HepG2 (cell line): ENCODE measurements around the gene RUVBL2. TPM values are rescaled to one million over a fixed set of nuclear protein-coding genes. Genes with fewer than 3 reads are reported as not detected.

Experiments
- ADNP ChIP-seq: sonication (generic); formaldehyde crosslinking; IDR thresholded peaks from 2 replicates; pipeline ENCODE4 v1.4.0; 2020; ENCODE audit warnings: missing genetic modification reagents
- FOXO4 ChIP-seq: sonication (generic); formaldehyde crosslinking; conservative IDR thresholded peaks from 2 replicates; pipeline ENCODE4 v1.8.1; 2023; ENCODE audit warnings: missing genetic modification reagents
- GFI1 ChIP-seq: sonication (generic); formaldehyde crosslinking; IDR thresholded peaks from 2 replicates; pipeline ENCODE4 v1.5.0; 2020; ENCODE audit warnings: missing genetic modification reagents, mild to moderate bottlenecking, borderline replicate concordance
- HDAC2 ChIP-seq: sonication (generic); formaldehyde crosslinking; IDR thresholded peaks from 2 replicates; pipeline ENCODE4 v1.4.0; 2020; ENCODE audit warnings: missing genetic modification reagents
- HES4 ChIP-seq: sonication (generic); formaldehyde crosslinking; IDR thresholded peaks from 2 replicates; pipeline ENCODE4 v1.9.0; 2021; ENCODE audit warnings: mild to moderate bottlenecking, missing genetic modification reagents, borderline replicate concordance
- HNF4A ChIP-seq: sonication (generic); formaldehyde crosslinking; IDR thresholded peaks from 2 replicates; pipeline ENCODE4 v1.4.0; 2020; ENCODE audit warnings: missing genetic modification reagents
- KLF6 ChIP-seq: IDR thresholded peaks from 2 replicates; pipeline ENCODE4 v1.8.0; 2016; ENCODE audit warnings: missing biosample characterization, missing genetic modification reagents
- LCORL ChIP-seq, 2 experiments: fragments of 450-650 bp in 1 of 2; sonication (generic) in 1 of 2; formaldehyde crosslinking in 1 of 2; IDR thresholded peaks; 2 replicates each; pipeline versions ENCODE4 v1.5.0 to v1.6.1; 2017 to 2020; ENCODE audit warnings: antibody characterized with exemption in 1 of 2, missing genetic modification reagents in 1 of 2
- MNT ChIP-seq: fragments of 450-650 bp; IDR thresholded peaks from 2 replicates; pipeline ENCODE4 v1.6.1; 2016
- PHF8 ChIP-seq: sonication (generic); formaldehyde crosslinking; IDR thresholded peaks from 2 replicates; pipeline ENCODE4 v1.5.0; 2020; ENCODE audit warnings: missing genetic modification reagents
- SCMH1 ChIP-seq: sonication (generic); formaldehyde crosslinking; IDR thresholded peaks from 2 replicates; pipeline ENCODE4 v1.9.0; 2021; ENCODE audit warnings: missing genetic modification reagents, mild to moderate bottlenecking, borderline replicate concordance
- TGIF2 ChIP-seq: IDR thresholded peaks from 2 replicates; pipeline ENCODE4 v1.6.1; 2016; ENCODE audit warnings: control low read depth, missing compliant biosample characterization
- YY1 ChIP-seq: IDR thresholded peaks from 2 replicates; pipeline ENCODE4 v1.6.1; 2011; ENCODE audit warnings: low read length, low read depth, moderate library complexity, mild to moderate bottlenecking; ENCODE audit not compliant: insufficient read depth, insufficient replicate concordance
- ZMYM2 ChIP-seq: sonication (generic); formaldehyde crosslinking; IDR thresholded peaks from 2 replicates; pipeline ENCODE4 v1.8.0; 2022; ENCODE audit warnings: mild to moderate bottlenecking, missing genetic modification reagents
- ZMYM3 ChIP-seq: sonication (generic); formaldehyde crosslinking; IDR thresholded peaks from 2 replicates; pipeline ENCODE4 v1.5.1; 2020; ENCODE audit warnings: mild to moderate bottlenecking, missing genetic modification reagents
- ZNF121 ChIP-seq: sonication (generic); formaldehyde crosslinking; IDR thresholded peaks from 2 replicates; pipeline ENCODE4 v1.5.0; 2020; ENCODE audit warnings: mild to moderate bottlenecking, missing genetic modification reagents
- ZNF354B ChIP-seq: sonication (generic); formaldehyde crosslinking; IDR thresholded peaks from 2 replicates; pipeline ENCODE4 v1.8.0; 2022; ENCODE audit warnings: mild to moderate bottlenecking, missing genetic modification reagents
- ZNF383 ChIP-seq: sonication (generic); formaldehyde crosslinking; IDR thresholded peaks from 2 replicates; pipeline ENCODE4 v1.4.0; 2020; ENCODE audit warnings: missing genetic modification reagents, mild to moderate bottlenecking, borderline replicate concordance
- polyA plus RNA-seq, 8 experiments: library from polyadenylated mRNA; depleted of rRNA in 3 of 8; stranded (reverse) in 7 of 8; unstranded in 1 of 8; fragments of >200 nt; fragmentation: Illumina TruSeq in 4 of 8; extraction: Trizol in 4 of 8; gene quantifications; 2 replicates each; pipeline versions ENCODE4 v1.2.1 to v1.2.3, GENCODE V29; 2011 to 2016; ENCODE audit warnings: low read depth in 4 of 8, missing spikeins in 1 of 8, mixed read lengths in 1 of 8; ENCODE audit not compliant: insufficient read depth in 1 of 8
- total RNA-seq, 5 experiments: library from RNA; depleted of rRNA; stranded (reverse); fragments of >200 nt; fragmentation: Illumina TruSeq; extraction: Trizol; gene quantifications; 2 replicates each; pipeline ENCODE4 v1.2.3, GENCODE V29; 2016; ENCODE audit warnings: low read depth in 1 of 5
- TF ChIP-seq, protein P1 (sequence below): sonication (generic); formaldehyde crosslinking; IDR thresholded peaks from 2 replicates; pipeline ENCODE4 v1.5.0; 2020; ENCODE audit warnings: mild to moderate bottlenecking, missing genetic modification reagents
- TF ChIP-seq, protein P2 (sequence below): sonication (generic); formaldehyde crosslinking; IDR thresholded peaks from 2 replicates; pipeline ENCODE4 v1.5.1; 2020; ENCODE audit warnings: missing genetic modification reagents, mild to moderate bottlenecking, borderline replicate concordance
- TF ChIP-seq, protein P3 (sequence below): sonication (generic); formaldehyde crosslinking; IDR thresholded peaks from 2 replicates; pipeline ENCODE4 v1.5.0; 2020; ENCODE audit warnings: mild to moderate bottlenecking, missing genetic modification reagents

The RUVBL2 gene
- total and polyA plus RNA-seq, 2 of the 13 experiments (the other 11 are each of a cell fraction or from before 2014, with no cell fraction given) = 120 to 122 TPM

DNA sequence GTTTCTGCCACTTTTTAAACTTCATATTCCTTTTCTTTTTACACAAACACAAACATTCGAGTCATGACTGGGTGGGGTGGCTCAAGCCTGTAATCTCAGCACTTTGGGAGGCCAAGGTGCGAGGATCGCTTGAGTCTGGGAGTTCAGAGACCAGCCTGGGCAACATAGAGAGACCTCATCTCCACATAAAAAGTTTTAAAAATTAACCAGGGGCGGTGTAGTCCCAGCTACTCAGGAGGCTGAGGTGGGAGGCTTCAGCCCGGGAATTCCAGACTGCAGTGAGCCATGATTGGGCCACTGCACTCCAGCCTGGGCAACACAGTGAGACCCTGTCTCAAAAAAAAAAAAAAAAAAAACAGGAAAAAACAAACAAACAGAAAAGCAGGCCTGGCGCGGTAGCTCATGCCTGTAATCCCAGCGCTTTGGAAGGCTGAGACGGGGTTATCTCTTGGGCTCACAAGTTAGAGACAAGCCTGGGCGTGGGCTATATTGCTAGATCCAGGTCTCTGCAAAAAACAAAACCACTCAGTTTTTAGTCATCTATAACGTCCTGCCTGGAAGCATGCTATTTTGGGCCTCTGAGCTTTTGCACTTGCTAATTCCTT lies 39.6 kb upstream of the RUVBL2 start (continued):
- TF ChIP-seq FOXO4 (CRISPR knock-in tag) (0 out of 2 replicates have a peak, but pooled peaks have one; percentile 18), PHF8 (no peak; the same call in 1 of the 2 replicates), MNT (no peak), ZNF121 (CRISPR knock-in tag) (peak; percentile 99), TGIF2 (no peak), HES4 (no peak), ZNF354B (CRISPR knock-in tag) (no peak), ADNP (CRISPR knock-in tag) (peak; percentile 68; the same call in 1 of the 2 replicates), ZMYM3 (peak; percentile 79), SCMH1 (CRISPR knock-in tag) (no peak), ZMYM2 (CRISPR knock-in tag) (0 out of 2 replicates have a peak, but pooled peaks have one; percentile 19), GFI1 (CRISPR knock-in tag) (peak; percentile 51; the same call in 1 of the 2 replicates), KLF6 (no peak), HDAC2 (peak; percentile 19; the same call in 1 of the 2 replicates), LCORL (IDR thresholded peaks at IDR 0.05) (no peak), LCORL (CRISPR knock-in tag; IDR thresholded peaks at IDR 0.05) (peak; percentile 36; the same call in 1 of the 2 replicates), HNF4A (CRISPR knock-in tag) (0 out of 2 replicates have a peak, but pooled peaks have one; percentile 18), ZNF383 (CRISPR knock-in tag) (no peak), YY1 (no peak)
- TF ChIP-seq, protein P1, sequence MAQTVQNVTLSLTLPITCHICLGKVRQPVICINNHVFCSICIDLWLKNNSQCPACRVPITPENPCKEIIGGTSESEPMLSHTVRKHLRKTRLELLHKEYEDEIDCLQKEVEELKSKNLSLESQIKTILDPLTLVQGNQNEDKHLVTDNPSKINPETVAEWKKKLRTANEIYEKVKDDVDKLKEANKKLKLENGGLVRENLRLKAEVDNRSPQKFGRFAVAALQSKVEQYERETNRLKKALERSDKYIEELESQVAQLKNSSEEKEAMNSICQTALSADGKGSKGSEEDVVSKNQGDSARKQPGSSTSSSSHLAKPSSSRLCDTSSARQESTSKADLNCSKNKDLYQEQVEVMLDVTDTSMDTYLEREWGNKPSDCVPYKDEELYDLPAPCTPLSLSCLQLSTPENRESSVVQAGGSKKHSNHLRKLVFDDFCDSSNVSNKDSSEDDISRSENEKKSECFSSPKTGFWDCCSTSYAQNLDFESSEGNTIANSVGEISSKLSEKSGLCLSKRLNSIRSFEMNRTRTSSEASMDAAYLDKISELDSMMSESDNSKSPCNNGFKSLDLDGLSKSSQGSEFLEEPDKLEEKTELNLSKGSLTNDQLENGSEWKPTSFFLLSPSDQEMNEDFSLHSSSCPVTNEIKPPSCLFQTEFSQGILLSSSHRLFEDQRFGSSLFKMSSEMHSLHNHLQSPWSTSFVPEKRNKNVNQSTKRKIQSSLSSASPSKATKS (CRISPR knock-in tag) = 0 out of 2 replicates have a peak, but pooled peaks have one; percentile 32
- TF ChIP-seq, protein P2, sequence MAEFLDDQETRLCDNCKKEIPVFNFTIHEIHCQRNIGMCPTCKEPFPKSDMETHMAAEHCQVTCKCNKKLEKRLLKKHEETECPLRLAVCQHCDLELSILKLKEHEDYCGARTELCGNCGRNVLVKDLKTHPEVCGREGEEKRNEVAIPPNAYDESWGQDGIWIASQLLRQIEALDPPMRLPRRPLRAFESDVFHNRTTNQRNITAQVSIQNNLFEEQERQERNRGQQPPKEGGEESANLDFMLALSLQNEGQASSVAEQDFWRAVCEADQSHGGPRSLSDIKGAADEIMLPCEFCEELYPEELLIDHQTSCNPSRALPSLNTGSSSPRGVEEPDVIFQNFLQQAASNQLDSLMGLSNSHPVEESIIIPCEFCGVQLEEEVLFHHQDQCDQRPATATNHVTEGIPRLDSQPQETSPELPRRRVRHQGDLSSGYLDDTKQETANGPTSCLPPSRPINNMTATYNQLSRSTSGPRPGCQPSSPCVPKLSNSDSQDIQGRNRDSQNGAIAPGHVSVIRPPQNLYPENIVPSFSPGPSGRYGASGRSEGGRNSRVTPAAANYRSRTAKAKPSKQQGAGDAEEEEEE = no peak
- TF ChIP-seq, protein P3, sequence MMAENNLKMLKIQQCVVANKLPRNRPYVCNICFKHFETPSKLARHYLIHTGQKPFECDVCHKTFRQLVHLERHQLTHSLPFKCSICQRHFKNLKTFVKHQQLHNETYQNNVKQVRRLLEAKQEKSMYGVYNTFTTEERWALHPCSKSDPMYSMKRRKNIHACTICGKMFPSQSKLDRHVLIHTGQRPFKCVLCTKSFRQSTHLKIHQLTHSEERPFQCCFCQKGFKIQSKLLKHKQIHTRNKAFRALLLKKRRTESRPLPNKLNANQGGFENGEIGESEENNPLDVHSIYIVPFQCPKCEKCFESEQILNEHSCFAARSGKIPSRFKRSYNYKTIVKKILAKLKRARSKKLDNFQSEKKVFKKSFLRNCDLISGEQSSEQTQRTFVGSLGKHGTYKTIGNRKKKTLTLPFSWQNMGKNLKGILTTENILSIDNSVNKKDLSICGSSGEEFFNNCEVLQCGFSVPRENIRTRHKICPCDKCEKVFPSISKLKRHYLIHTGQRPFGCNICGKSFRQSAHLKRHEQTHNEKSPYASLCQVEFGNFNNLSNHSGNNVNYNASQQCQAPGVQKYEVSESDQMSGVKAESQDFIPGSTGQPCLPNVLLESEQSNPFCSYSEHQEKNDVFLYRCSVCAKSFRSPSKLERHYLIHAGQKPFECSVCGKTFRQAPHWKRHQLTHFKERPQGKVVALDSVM (CRISPR knock-in tag) = peak; percentile 99
